Mesothelial cell of epicardium (in vitro differentiated cells): ENCODE measurements around the gene SVOP. TPM values are rescaled to one million over a fixed set of nuclear protein-coding genes. Genes with fewer than 3 reads are reported as not detected.
A peak's percentile ranks its signal among the peaks of the same experiment; 100 is the strongest.
"Not testable (repeated sequence)": the region's sequence is repeated elsewhere in the genome, so short reads cannot be mapped to it uniquely, and the experiment has no call there.

Source experiments
- DNase-seq, 2 experiments: peaks; one replicate each; pipeline ENCODE4 v3.0.0; 2021; ENCODE audit warnings: low spot score in 2 of 2; ENCODE audit not compliant: unreplicated experiment in 2 of 2
- H3K27ac Mint-ChIP-seq: 2 replicates; pipeline ENCODE4 v1.8.0; 2021; ENCODE audit warnings: mixed read lengths
- H3K27me3 Mint-ChIP-seq: 2 replicates; pipeline ENCODE4 v1.8.0; 2021; ENCODE audit warnings: low read depth, mixed read lengths
- H3K36me3 Mint-ChIP-seq: 2 replicates; pipeline ENCODE4 v1.8.0; 2021; ENCODE audit warnings: mixed read lengths
- H3K4me1 Mint-ChIP-seq: 2 replicates; pipeline ENCODE4 v1.8.0; 2021; ENCODE audit warnings: mixed read lengths
- H3K4me3 Mint-ChIP-seq: 2 replicates; pipeline ENCODE4 v1.8.0; 2021; ENCODE audit warnings: mild to moderate bottlenecking, moderate library complexity, mixed read lengths
- H3K9me3 Mint-ChIP-seq: 2 replicates; pipeline ENCODE4 v1.8.0; 2021; ENCODE audit warnings: mixed read lengths
- CTCF ChIP-seq: fragments of 200-600 bp; sonication (generic); IDR thresholded peaks from one replicate; pipeline ENCODE4 v1.5.0; 2021; ENCODE audit warnings: antibody characterized with exemption; ENCODE audit not compliant: unreplicated experiment
- total RNA-seq: library from RNA; stranded (reverse); gene quantifications from 3 replicates; pipeline ENCODE4 v1.2.1, GENCODE V29; 2021

SVOP gene
- total RNA-seq, 1 donor from 2014 or later = not detected

GRCh38 chr12:109052414-109053323, 31.8 kb upstream of the SVOP start, which contains the start of gene USP30:
USP30 (plus strand) TSS chr12:109052576; CDS start chr12:109052679, 103 bp downstream.
- peak within 1 kb of the TSS; percentile 96 for H3K4me3 Mint-ChIP-seq
- H3K27me3 Mint-ChIP-seq = no peaks in the 10 kb centered on the region
- H3K9me3 Mint-ChIP-seq = no peaks in the 10 kb centered on the region
- DNase-seq = peak; percentile 87 to 91
- TF ChIP-seq CTCF = no peak
- H3K36me3 Mint-ChIP-seq = peaks cover 5% of the 10 kb centered on the region
- H3K27ac Mint-ChIP-seq = peak within 1 kb of the TSS; percentile 96
- H3K4me1 Mint-ChIP-seq = peaks cover 14% of the 10 kb centered on the region

GRCh38 chr12:109052097-109052413, 31.2 kb upstream of the SVOP start:
- peak overlapping the region; percentile 96 for H3K27ac Mint-ChIP-seq
- H3K4me3 Mint-ChIP-seq = peak overlapping the region; percentile 96
- no peak for TF ChIP-seq CTCF
- H3K9me3 Mint-ChIP-seq = no peaks in the 10 kb centered on the region
- H3K36me3 Mint-ChIP-seq = peaks cover 4% of the 10 kb centered on the region
- DNase-seq = no peak
- H3K4me1 Mint-ChIP-seq = peaks cover 14% of the 10 kb centered on the region
- no peaks in the 10 kb centered on the region for H3K27me3 Mint-ChIP-seq

- H3K4me3 Mint-ChIP-seq, H3K36me3 Mint-ChIP-seq, H3K9me3 Mint-ChIP-seq, DNase-seq, H3K27ac Mint-ChIP-seq, H3K27me3 Mint-ChIP-seq: not testable (repeated sequence)
- peaks cover 14% of the 10 kb centered on the region for H3K4me1 Mint-ChIP-seq
Measured at GRCh38 chr12:109049794-109050193, 28.9 kb upstream of the SVOP start.

GRCh38 chr12:109048706-109049105, 27.8 kb upstream of the SVOP start:
- H3K4me1 Mint-ChIP-seq = peaks cover 11% of the 10 kb centered on the region
- H3K4me3 Mint-ChIP-seq, H3K27me3 Mint-ChIP-seq, DNase-seq, H3K36me3 Mint-ChIP-seq, H3K27ac Mint-ChIP-seq, H3K9me3 Mint-ChIP-seq: not testable (repeated sequence)

GRCh38 chr12:109047081-109047805, 26.4 kb upstream of the SVOP start:
- Mint-ChIP-seq H3K9me3 (no peaks in the 10 kb centered on the region), H3K4me3 (no peak overlapping the region)

GRCh38 chr12:109044241-109044640, 23.4 kb upstream of the SVOP start:
- Mint-ChIP-seq H3K27ac (no peak overlapping the region), H3K27me3 (peaks cover 27% of the 10 kb centered on the region), H3K9me3 (peaks cover 5% of the 10 kb centered on the region), H3K36me3 (no peaks in the 10 kb centered on the region), H3K4me3 (no peak overlapping the region), H3K4me1 (no peaks in the 10 kb centered on the region)
- no peak for TF ChIP-seq CTCF
- DNase-seq = no peak

More at GRCh38 chr12:109047081-109047805, 26.4 kb upstream of the SVOP start:
- no peak overlapping the region for H3K27ac Mint-ChIP-seq
- H3K36me3 Mint-ChIP-seq = no peaks in the 10 kb centered on the region
- no peak for DNase-seq
- H3K4me1 Mint-ChIP-seq = peaks cover 3% of the 10 kb centered on the region
- no peak for TF ChIP-seq CTCF
- H3K27me3 Mint-ChIP-seq = peaks cover 22% of the 10 kb centered on the region
